ENCODE measurements around the gene TRAPPC6A. TPM values are rescaled to one million over a fixed set of nuclear protein-coding genes. Genes with fewer than 3 reads are reported as not detected.

TRAPPC6A gene
- total and polyA plus RNA-seq, 2 of the 13 experiments (the other 11 are each of a cell fraction or from before 2014, with no cell fraction given): 6.5 to 21.0 TPM

DNA sequence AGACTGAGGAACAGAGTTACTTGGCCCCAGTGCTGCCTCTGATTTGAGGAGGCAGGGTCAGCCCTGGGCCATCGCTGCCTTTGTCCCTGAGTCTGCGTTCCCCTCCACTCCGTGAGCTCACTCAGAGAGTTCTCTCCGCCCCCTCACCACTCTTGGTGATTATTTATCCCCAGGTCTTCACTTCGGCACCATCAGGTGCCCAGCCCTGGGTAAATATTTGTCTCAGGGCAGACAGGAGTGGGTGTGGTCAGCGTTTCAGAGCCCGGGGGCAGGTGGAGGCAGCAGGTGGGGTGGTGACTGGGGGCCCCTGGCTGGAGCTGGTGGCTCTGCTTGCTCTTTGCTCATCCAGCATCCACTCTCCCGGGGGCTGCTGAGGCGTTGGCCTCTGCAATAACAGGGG is 64.4 kb downstream of the TRAPPC6A start:
- no peaks in the 10 kb centered on the region for H3K9me3 ChIP-seq (ENCODE audit: low read length)
- H3K4me1 ChIP-seq (ENCODE audit: insufficient read depth, low read length): peaks cover 37% of the 10 kb centered on the region
- peak overlapping the region in 1 of 3 experiments; percentile 27; a peak in 1 of 6 replicates for H3K4me3 ChIP-seq (replicated peaks in 1 of 3; ENCODE audit: insufficient read depth in 1 of 3, low read depth in 2 of 3, low read length in 3 of 3)
- POLR2A ChIA-PET: interaction anchor here (0.9 to 1.4 kb wide), 6 partner anchors 11 to 41 kb away, joined by 3 to 5 read pairs (median 3); no protein-coding TSS in a partner anchor
- H3K27ac ChIP-seq (ENCODE audit: extremely low read length, insufficient read depth, low read length): peak overlapping the region; percentile 14
- H3K27me3 ChIP-seq (ENCODE audit: control insufficient read depth in 1 of 2, insufficient read depth in 2 of 2, low read length in 2 of 2): no peaks in the 10 kb centered on the region
- H3K79me2 ChIP-seq (ENCODE audit: insufficient read depth, low read length): peaks cover 90% of the 10 kb centered on the region
- DNase-seq (ENCODE audit: low spot score) (peak; percentile 66), ATAC-seq (peak; percentile 61), FAIRE-seq (peak; percentile 50)
- H3K36me3 ChIP-seq (replicated peaks in 1 of 2; ENCODE audit: control insufficient read depth in 1 of 2, insufficient read depth in 2 of 2, low read length in 2 of 2): peaks cover 0 to 11% of the 10 kb centered on the region in 2 experiments; a peak in 1 of 5 replicates
- in situ Hi-C loops (cut with HindIII; ENCODE audit: extremely low pct_ligation_motif_present, low pct_unique_long_range_greater_than_20kb) (no loop called here), intact Hi-C loops (cut with micrococcal nuclease; ENCODE audit: unreplicated experiment) (no loop called here)
- CTCF ChIA-PET (ENCODE audit: low intra/inter-chr PET ratio, low total read pairs): no interaction called here
- peak overlapping the region; percentile 64 for H3K4me2 ChIP-seq (ENCODE audit: low read depth, low read length)
- BruUV-seq (replicated peaks): no TSS peak
- 31% methylated on average over 6 of the region's 9 CpGs for WGBS (ENCODE audit: low lambda C conversion rate)
- H3K9ac ChIP-seq (ENCODE audit: insufficient read depth, low read depth, low read length): no peak overlapping the region
- H2AFZ ChIP-seq (ENCODE audit: low read length): no peak overlapping the region
- H4K20me1 ChIP-seq (ENCODE audit: insufficient read depth, low read length): peaks cover 19% of the 10 kb centered on the region
- TF ChIP-seq ZKSCAN5 (CRISPR knock-in tag; IDR thresholded peaks at IDR 0.05) (no peak), SAP130 (CRISPR knock-in tag; IDR thresholded peaks at IDR 0.05; ENCODE audit: low read depth) (peak; percentile 54), NAIF1 (CRISPR knock-in tag; IDR thresholded peaks at IDR 0.05; ENCODE audit: borderline replicate concordance) (no peak), ZNF598 (CRISPR knock-in tag; IDR thresholded peaks at IDR 0.05; ENCODE audit: borderline replicate concordance) (no peak), FOXK1 (CRISPR knock-in tag; IDR thresholded peaks at IDR 0.05; ENCODE audit: borderline replicate concordance, low read depth) (no peak), ZEB1 (IDR thresholded peaks at IDR 0.05; ENCODE audit: insufficient replicate concordance, low read depth) (peak; percentile 71), SP5 (CRISPR knock-in tag; IDR thresholded peaks at IDR 0.05; ENCODE audit: borderline replicate concordance, low read depth) (peak; percentile 56), GATAD2A (CRISPR knock-in tag; IDR thresholded peaks at IDR 0.05) (0 out of 2 replicates have a peak, but pooled peaks have one; percentile 12), PHF21A (CRISPR knock-in tag; IDR thresholded peaks at IDR 0.05) (0 out of 2 replicates have a peak, but pooled peaks have one; percentile 38), HNRNPL (IDR thresholded peaks at IDR 0.05; ENCODE audit: low read depth, low read length) (0 out of 2 replicates have a peak, but pooled peaks have one; percentile 44)
- TF ChIP-seq, protein P1, sequence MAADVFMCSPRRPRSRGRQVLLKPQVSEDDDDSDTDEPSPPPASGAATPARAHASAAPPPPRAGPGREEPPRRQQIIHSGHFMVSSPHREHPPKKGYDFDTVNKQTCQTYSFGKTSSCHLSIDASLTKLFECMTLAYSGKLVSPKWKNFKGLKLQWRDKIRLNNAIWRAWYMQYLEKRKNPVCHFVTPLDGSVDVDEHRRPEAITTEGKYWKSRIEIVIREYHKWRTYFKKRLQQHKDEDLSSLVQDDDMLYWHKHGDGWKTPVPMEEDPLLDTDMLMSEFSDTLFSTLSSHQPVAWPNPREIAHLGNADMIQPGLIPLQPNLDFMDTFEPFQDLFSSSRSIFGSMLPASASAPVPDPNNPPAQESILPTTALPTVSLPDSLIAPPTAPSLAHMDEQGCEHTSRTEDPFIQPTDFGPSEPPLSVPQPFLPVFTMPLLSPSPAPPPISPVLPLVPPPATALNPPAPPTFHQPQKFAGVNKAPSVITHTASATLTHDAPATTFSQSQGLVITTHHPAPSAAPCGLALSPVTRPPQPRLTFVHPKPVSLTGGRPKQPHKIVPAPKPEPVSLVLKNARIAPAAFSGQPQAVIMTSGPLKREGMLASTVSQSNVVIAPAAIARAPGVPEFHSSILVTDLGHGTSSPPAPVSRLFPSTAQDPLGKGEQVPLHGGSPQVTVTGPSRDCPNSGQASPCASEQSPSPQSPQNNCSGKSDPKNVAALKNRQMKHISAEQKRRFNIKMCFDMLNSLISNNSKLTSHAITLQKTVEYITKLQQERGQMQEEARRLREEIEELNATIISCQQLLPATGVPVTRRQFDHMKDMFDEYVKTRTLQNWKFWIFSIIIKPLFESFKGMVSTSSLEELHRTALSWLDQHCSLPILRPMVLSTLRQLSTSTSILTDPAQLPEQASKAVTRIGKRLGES (CRISPR knock-in tag; IDR thresholded peaks at IDR 0.05; ENCODE audit: borderline replicate concordance): no peak
- TF ChIP-seq, protein P2, sequence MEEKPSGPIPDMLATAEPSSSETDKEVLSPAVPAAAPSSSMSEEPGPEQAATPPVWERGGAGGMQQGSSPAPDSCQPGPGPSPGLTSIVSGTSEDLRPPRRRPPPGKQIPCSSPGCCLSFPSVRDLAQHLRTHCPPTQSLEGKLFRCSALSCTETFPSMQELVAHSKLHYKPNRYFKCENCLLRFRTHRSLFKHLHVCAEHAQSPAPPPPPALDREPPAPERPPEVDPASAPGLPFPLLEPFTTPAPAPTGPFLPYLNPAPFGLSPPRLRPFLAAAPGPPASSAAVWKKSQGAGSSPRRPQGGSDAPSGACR (CRISPR knock-in tag; IDR thresholded peaks at IDR 0.05): no peak
- TF ChIP-seq, protein P3, sequence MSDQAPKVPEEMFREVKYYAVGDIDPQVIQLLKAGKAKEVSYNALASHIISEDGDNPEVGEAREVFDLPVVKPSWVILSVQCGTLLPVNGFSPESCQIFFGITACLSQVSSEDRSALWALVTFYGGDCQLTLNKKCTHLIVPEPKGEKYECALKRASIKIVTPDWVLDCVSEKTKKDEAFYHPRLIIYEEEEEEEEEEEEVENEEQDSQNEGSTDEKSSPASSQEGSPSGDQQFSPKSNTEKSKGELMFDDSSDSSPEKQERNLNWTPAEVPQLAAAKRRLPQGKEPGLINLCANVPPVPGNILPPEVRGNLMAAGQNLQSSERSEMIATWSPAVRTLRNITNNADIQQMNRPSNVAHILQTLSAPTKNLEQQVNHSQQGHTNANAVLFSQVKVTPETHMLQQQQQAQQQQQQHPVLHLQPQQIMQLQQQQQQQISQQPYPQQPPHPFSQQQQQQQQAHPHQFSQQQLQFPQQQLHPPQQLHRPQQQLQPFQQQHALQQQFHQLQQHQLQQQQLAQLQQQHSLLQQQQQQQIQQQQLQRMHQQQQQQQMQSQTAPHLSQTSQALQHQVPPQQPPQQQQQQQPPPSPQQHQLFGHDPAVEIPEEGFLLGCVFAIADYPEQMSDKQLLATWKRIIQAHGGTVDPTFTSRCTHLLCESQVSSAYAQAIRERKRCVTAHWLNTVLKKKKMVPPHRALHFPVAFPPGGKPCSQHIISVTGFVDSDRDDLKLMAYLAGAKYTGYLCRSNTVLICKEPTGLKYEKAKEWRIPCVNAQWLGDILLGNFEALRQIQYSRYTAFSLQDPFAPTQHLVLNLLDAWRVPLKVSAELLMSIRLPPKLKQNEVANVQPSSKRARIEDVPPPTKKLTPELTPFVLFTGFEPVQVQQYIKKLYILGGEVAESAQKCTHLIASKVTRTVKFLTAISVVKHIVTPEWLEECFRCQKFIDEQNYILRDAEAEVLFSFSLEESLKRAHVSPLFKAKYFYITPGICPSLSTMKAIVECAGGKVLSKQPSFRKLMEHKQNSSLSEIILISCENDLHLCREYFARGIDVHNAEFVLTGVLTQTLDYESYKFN (CRISPR knock-in tag; conservative IDR thresholded peaks at IDR 0.05): peak; percentile 44; the same call in 1 of the 2 replicates

All from HepG2 (cell line).